T1000 (cell line): ENCODE results near the gene B2M.
"Not testable (repeated sequence)": the region's sequence is repeated elsewhere in the genome, so short reads cannot be mapped to it uniquely, and the experiment has no call there.

Experiments used
- DNase-seq: peaks from one replicate; lab custom pipeline; 2025; ENCODE audit warnings: mixed read lengths; lab: John Stamatoyannopoulos, UW

Gene B2M

DNA sequence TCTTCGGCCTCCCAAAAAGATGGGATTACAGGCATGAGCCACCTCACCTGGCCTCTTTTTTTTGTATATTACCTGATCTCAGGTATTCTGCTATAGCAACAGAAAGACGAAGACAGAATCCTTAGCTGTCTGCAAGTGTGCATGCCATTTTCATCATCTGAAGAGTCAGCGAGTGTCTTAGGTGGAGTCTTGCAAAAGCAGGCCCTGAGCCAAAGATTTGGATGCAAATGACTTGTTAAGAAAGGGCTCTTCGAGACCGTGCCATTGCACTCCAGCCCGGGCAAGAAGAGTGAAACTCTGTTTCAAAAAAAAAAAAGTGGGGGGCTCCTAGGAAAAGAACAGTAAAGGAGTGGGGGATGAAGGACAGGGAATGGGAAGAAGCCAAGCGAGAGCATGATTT is 14.8 kb downstream of the B2M start:
- no peak for DNase-seq

- peak; percentile 14 for DNase-seq
Observed at GRCh38 chr15:44726568-44727484, 15.5 kb downstream of the B2M start.

GRCh38 chr15:44727485-44728231 is 16.3 kb downstream of the B2M start:
- DNase-seq = no peak

- DNase-seq = not testable (repeated sequence)
Observed at GRCh38 chr15:44728232-44728575, 16.9 kb downstream of the B2M start.

DNA sequence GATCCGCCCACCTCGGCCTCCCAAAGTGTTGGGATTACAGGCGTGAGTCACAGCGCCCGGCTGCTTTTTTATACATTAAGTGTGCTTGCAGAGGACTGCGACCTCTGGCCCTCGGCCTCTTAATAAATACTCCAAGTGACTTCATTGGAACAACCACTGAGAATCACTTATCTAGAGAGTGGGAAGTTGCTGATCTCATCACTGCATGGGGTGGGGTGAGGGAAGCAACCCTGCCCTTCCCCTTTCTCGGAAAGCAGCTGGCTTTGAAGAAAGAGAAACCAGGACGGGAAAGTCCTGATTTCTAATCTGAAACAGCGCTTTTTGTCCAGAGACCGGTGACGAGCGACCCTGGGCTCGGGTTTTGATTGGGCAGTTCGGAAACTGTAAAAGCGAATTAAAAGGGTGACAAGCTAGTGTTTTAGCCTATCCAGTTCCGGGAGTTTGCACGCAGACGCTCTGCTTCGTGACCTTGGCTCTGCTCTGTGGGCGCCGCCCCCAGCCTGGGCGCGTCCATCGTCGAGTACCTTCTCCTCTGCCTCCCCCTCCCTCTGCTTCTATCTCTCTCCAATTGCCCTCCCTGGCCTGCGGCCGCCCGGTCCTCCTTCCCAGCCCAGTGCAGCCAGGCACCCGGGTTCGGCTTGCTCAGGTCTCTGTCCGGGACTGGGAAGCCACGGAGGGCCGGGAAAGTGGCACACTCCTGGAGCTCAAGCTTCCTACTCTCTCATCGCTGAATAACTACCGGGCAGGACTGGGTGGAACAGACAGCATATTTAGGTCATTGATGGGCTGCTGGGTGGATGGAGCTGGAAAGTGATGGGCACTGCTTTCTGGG is 17.5 kb downstream of the B2M start:
- DNase-seq = peak; percentile 92

- DNase-seq = peak; percentile 44
Observed at GRCh38 chr15:44729408-44730127, 18.3 kb downstream of the B2M start.

DNA sequence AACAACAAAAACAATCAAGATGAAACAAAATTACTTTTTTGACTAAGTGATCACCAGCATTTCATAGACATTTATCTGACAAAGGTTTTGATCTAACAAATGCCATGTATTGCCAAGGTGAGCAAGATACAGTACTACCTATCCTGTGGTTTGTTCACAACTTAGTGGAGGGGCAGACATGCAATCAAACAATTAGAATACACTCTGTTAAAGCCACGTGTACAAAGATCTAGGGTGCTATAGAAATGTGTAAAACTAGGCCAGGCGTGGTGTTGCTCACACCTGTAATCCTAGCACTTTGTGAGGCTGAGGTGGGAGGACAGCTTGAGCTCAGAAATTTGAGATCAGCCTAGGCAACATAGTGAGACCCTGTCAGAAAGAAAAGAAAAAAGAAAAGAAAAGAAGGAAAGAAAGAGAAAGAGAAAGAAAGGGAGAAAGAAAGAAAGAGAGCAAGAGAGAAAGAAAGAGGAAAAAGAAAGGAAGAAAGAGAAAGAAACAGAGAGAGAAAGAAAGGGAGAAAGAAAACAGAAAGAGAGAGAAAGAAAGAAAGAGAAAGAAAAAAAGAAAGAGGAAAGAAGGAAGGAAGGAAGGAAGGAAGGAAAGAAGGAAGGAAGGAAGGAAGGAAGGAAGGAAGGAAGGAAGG is 23.6 kb downstream of the B2M start:
- DNase-seq = no peak

DNA sequence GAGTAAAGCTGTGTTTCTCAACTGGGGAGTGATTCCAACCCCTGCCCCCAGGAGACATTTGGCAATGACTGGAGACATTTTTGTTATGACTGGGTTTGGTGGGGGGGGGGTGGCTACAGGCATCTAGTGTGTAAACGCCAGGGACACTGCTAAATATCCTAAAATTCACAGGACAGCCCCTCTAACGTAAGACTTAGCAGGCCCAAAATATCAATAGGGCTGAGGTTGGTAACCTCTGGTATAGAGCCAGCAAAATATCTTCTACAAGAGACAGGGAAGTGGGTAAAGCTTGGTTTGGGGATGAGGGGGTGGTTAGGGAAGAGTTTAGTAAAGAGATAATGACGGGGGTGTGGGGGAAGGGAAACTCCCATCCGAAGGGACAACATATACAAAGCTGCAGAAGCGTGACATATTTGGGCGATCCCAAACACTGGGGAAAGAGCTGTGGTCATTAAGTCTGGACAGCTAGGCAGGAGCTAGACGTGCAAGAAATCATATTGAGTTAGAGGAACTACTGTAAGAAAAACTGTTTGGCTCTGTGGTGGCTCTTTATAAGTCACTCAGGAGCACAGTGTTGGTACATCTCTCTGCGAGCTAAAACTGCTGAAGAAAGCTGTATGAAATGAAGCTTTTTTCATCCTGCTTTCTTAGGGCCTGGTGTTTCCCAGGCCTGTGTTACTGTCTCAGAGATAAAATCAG is 24.3 kb downstream of the B2M start:
- no peak for DNase-seq

- DNase-seq = no peak
Observed at GRCh38 chr15:44736181-44736765, 25.0 kb downstream of the B2M start, which contains the start of gene TRIM69. TRIM69 (plus strand) TSS chr15:44736528; CDS start chr15:44736705, 177 bp downstream.

DNA sequence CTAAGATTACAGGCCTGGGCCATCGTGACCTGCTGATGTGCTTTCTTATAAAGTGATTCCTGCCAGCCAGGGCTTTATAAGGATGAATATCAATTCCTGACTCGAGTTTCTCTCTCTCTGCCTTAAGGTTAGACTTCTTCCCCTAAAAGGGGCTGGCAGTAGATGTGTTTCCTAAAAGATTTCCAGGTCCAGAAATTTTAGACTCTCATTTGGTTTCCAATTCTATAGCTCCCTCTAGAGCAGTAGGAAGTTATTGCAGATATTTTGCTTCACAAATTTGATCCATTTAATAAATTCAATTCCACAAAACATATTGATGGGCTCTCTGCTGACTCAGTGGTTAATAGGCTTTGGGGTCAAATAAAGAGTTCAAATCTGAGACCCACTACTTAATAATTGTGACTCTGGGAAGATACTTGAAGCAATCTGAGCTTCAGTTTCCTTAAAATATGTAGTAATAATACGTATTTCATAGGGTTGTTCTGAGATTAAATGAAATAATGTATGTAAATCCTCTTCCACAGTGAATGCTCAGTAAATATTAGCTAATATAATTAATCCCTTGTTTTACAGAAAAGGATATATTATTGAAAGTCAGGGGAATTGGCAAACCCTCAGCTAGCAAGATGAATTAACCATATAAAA is 27.1 kb downstream of the B2M start:
- no peak for DNase-seq

DNA sequence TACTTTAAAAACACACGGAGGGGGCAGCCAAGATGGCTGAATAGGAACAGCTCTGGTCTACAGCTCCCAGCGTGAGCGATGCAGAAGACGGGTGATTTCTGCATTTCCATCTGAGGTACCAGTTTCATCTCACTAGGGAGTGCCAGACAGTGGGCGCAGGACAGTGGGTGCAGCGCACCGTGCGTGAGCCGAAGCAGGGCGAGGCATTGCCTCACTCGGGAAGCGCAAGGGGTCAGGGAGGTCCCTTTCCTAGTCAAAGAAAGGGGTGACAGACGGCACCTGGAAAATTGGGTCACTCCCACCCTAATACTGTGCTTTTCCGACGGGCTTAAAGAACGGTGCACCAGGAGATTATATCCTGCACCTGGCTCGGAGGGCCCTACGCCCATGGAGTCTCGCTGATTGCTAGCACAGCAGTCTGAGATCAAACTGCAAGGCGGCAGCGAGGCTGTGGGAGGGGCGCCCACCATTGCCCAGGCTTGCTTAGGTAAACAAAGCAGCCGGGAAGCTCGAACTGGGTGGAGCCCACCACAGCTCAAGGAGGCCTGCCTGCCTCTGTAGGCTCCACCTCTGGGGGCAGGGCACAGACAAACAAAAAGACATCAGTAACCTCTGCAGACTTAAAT is 28.0 kb downstream of the B2M start:
- DNase-seq = not testable (repeated sequence)

DNA sequence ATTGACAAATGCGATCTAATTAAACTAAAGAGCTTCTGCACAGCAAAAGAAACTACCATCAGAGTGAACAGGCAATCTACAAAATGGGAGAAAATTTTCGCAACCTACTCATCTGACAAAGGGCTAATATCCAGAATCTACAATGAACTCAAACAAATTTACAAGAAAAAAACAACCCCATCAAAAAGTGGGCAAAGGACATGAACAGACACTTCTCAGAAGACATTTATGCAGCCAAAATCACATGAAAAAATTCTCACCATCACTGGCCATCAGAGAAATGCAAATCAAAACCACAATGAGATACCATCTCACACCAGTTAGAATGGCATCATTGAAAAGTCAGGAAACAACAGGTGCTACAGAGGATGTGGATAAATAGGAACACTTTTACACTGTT is 32.1 kb downstream of the B2M start:
- not testable (repeated sequence) for DNase-seq

- no peak for DNase-seq
Observed at GRCh38 chr15:44753345-44753744, 42.0 kb downstream of the B2M start.

- no peak for DNase-seq
Observed at GRCh38 chr15:44763187-44763586, 51.9 kb downstream of the B2M start.

- no peak for DNase-seq
Observed at GRCh38 chr15:44763848-44764247, 52.5 kb downstream of the B2M start.

GRCh38 chr15:44765036-44765435 is 53.7 kb downstream of the B2M start:
- DNase-seq = no peak
